GM03348 (cell line): Measurements from ENCODE around the gene IMPA2.
"Not testable (repeated sequence)": the region's sequence is repeated elsewhere in the genome, so short reads cannot be mapped to it uniquely, and the experiment has no call there.

Experiments used
- DNase-seq: peaks from one replicate; pipeline ENCODE4 v3.0.0; 2012; ENCODE audit warnings: low spot score

IMPA2 gene

DNA sequence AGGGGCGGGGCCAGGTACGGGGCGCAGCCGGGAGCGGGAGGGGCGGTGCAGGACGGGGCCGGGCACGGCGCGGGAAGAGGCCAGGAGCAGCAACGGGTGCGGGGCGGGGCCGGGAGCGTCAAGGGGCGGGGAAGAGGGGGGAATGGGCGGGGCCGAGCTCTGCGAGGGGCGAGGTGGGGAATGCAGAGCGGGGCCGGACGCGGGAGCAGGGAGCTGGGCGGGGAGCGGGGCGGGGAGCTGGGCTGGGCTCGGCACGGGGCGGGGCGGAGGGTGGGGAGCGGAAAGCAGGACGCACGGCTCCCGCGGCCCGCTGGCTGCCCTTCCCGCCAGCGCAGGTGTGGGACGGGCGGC lies at the start of gene IMPA2:
TSS of gene IMPA2 (plus strand) at position 316 of the 351 bp plus-strand sequence. CDS start 163 bp downstream, outside the sequence.
- peak; percentile 97 for DNase-seq

DNA sequence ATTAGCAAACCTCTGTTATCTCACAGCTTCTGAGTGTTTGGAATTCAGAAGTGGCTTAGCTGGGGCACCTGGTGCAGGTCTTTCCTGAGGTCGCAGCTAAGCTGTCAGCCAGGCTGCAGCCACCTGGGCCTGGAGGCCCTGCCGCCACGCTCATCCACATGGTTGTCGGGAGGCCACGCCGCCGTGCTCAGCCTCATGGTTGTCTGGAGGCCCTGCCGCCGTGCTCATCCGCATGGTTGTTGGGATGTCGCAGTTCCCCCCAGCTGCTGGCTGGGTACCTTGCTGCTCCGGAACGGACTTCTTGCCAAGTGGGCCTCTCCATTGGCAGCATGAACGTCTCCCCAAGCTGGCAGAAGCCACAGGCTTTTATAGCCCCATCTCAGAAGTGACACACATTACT lies 48.9 kb upstream of the IMPA2 start:
- DNase-seq = no peak

DNA sequence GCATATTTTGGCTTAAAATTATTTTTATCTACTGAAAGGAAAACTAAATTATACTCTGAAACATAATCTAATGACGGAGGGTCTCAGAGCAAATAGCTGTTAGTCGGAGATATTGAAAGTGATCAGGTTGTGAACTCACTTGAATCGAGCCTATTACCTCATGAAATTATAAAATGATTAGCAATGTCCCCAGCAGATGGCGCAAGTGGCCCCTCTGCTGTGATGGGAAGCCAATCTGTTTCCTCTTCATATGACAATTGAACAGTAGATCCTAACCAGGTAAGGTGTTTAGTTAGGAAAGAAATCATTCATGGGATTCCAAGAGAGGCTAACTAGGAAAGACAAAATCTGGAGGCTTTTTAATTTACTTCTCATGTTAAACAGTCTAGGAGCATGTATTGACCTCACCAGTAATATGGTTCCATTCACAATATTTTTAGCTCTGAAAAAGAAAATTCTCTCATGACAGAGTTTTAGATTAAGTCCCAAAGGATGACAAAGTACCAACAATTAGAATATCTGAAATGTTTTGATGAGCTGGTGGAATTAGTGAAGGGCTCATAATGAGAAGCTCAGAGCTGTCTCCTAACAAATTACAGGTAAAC lies 43.3 kb upstream of the IMPA2 start:
- DNase-seq = peak; percentile 78

DNA sequence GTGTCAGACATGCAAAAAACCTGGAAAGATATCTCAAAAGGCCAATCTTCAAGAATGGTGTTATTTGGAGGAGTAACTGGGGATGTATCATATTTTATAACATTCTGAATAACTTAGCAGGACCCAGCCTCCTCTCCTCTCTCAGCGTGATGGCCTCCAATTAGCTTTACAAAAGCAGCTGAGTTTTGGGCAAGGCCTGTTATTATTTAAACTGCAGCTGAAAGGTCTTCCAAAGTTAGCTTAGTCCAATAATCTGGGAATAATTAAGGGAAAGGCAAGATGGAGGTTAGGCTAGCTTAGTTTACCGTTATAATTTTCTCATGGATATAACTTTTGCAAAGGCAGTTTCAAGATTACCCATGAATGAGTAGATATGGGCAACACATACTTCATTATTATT lies 40.4 kb upstream of the IMPA2 start:
- no peak for DNase-seq

DNA sequence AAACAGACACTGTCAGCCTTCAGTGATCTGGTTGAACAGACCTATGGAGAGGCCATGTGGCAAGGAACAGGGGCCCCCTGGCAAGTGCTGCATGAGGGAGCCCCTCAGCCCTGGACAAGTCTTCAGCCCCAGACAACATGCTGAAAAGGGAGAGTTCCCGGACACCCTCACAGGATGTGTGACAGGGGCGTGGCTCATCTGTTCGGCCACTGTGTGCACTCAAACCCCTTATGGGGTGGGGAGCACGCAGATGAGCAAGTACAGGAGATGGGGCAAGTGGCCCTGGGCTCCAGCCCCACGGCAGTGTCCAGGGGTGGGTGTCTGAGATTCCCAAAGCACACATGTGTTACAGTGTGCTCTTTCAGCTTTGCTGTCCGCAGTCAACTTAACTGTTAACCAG lies 37.8 kb upstream of the IMPA2 start:
- no peak for DNase-seq

DNA sequence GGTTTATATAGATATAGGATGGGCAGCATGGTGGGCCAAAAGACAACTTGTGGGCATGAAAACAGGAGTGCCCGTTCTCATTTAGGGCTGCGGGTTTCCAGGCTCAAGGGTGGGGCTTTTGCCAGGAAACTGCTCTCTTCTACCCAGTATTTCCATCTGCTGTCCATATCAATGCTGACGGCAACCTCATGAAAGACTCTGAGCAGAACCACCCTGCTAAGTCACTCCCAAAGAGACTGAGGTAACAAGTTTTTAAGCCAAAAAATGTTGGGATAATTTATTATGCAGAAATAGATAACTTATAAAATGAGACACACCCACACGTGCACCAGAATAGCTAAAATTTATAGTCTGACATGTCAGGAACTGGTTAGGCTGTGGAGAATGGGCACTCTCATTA lies 37.1 kb upstream of the IMPA2 start:
- DNase-seq = no peak

DNA sequence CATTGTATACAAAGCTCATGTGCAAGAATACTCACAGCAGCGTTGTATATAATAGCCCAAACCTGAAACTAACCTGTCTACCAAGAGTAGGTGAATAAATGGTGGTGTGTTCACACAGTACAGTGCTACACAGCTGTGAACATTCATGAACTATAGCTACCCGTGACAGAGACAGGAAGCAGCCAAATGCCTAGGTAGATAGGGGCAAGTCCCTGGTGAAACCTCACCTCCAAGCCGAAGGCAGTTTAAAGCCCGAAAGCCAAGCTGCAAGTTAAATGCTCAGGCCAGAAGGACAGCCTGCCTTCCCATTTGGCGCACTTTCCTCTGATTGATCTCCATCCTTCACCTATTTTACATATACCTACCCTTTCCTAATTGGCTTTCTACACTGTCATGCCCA lies 36.5 kb upstream of the IMPA2 start:
- DNase-seq = no peak

DNA sequence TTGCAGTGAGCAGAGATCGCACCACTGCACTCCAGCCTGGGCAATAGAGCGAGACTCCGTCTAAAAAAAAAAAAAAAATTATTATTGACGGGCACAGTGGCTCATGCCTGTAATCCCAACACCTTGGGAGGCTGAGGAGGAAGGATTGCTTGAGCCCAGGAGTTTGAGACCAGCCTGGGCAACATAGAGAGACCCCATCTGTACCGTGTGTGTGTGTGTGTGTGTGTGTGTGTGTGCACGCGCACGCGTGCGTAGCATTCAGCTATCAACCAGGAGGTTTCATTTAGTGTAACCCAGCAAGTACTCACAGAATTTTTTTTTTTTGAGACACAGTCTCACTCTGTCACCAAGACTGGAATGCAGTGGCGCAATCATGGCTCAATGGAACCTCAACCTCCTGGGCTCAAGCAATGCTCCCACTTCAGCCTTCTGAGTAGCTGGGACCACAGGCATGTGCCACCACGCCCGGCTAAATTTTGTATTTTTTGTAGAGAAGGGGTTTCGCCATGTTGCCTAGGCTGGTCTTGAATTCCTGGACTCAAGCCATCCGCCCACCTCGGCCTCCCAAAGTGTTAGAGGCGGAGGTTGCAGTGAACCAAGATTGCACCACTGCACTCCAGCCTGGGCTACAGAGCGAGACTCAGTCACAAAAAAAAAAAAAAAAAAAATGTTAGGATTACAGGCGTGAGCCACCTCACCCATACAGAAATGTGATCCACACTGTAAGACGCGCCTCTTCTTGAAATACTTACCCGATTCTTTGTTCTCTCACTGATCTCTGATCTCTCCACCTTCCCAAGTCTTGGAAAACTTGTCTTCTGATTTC lies 35.3 kb upstream of the IMPA2 start:
- DNase-seq = not testable (repeated sequence)

DNA sequence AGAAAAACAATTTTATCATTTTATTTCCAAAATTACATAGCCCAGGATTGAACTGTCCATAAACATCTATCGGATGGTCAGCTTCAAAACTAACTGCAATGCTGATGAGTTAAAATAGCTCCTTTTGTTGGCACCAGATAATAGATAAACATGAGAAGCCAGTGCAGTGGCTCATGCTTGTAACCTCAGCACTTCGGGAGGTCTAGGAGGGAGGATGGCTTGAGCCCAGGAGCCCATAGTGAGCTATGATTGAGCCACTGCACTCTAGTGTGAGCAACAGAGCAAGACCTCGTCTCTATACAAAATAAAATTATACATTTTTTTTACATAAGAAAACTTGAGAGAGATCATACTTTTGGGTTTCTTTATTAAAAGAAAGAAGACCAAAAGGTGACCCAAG lies 34.6 kb upstream of the IMPA2 start:
- DNase-seq = no peak

DNA sequence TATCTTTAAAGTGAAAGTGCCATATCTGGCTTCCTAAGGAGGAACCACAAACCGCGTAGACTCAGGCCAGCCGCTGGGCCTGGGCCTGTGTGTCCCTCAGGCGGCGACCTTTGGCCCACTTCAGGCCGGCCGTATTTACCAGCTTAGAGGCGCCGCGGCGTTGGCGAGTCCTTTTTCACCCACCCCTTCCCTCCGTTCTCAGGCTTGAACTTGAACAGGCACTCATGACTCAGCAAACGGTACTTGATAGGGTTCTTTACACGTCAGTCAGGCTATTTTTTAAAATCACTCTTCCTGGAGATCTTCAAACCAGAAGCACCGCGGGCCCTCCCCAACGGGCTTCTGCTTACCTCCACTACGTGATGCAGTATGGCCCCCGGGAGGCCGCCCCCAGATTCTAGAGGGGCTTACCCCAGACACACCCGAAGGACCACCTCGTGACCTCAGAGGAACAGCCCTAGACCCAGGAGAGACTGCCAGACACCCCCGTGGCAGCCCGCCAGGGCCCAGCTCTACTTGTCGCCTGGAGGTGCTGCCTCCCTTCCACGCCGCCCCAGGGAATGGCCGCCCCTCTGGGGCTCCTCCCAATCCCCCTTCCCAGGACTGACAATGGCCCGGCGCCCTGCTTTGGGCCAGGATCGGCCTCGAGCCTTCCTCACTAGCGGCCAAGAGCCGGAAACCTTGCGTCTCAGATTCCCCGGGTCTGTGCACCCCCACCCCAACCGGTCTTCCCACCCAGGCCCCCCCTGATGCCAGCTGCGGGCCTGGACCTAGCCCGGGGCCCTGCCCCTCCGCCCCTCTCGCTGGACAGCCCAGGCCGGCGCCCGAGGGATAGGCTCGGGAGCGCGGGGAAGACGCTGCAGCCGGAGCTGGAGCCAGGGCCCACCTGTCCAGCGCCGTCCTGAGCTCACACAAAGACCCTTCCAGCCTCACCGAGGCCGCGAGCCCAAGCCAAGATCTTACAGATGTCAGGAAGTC lies 33.8 kb upstream of the IMPA2 start:
- peak; percentile 86 for DNase-seq

DNA sequence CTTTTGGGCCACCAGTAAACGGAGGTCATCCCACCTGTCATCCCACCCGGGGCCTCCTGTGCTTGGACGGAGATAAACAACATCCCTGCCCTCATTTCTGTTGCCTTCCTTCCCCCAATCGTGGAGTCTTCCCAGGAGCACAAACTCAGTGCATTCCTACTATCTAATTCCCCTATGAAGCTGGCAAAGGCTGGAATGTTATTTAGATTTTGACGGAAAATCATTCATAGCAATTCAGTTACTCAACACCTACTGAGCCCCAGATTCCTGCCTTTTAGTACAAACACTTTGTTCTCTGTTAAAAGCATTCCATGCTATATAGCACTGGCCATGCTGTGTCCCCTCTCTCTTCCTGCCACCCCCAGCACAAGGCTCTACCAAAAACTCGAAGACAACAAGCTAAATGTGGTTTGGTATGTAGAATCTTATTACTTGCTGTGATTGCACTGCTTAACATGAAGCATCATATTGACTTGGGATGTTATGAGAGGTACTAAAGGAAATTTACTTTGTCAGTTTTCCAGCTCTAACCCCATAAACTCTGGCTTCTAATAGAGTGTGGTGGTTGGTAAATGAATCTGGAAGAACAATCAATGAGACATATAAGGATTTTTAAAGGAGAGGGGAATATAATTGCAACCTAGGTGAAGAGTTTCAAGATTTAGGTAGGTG lies 32.3 kb upstream of the IMPA2 start:
- DNase-seq = no peak

DNA sequence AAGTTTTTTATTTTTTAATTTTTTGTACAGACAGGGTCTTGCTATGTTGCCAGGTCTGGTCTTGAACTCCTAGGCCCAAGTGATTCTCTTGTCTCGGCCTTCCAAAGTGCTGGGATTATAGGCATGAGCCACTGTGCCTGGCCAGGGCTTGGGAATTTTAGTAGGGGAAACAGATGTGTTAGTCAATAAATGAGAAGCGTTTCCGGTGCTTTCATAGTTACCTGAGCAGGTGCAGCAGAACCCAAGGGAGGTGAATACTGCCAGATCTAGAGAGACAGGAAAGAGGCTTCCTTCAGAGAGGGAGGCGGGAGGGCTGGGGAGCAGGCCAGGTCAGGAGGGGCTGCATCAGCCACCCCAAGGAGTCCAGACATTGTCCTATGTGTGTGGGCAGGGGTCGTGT lies 30.5 kb upstream of the IMPA2 start:
- no peak for DNase-seq

DNA sequence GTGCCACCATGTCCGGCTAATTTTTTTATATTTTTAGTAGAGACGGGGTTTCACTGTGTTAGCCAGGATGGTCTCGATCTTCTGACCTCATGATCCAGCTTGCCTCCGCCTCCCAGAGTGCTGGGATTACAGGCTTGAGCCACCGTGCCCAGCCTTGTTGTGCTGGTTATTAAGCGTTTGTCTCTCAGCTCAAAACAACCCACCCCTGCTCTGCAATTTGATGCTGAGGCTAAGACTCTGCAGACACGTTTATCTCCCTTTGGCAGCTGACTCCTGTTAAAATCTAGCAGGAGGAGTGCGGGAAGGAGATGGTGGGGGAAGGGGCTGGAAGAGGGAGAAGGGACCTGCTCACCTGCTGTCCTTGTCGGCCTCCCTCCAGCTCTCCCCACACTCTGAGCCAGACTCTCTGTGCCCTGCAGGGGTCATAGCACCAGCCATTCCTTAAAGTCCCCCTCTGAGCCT lies 29.9 kb upstream of the IMPA2 start:
- DNase-seq = no peak

DNA sequence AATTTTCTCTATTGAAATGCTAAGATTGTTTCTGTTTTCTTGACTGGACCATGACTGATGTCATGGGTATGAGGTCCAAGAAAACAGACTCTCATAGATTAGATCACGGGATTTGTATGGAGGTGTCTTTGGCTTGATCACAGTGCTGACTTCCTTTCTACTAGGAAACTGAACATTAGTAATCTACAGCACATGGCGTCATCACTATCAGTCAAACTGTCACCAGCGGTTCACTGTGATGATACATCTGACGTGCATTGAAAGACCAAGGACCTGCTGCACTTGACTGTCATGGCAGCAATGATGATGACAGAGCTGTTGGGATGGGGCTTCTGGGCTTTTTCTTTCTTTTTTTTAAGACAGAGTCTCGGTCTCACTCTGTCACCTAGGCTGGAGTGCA lies 28.2 kb upstream of the IMPA2 start:
- DNase-seq = no peak

DNA sequence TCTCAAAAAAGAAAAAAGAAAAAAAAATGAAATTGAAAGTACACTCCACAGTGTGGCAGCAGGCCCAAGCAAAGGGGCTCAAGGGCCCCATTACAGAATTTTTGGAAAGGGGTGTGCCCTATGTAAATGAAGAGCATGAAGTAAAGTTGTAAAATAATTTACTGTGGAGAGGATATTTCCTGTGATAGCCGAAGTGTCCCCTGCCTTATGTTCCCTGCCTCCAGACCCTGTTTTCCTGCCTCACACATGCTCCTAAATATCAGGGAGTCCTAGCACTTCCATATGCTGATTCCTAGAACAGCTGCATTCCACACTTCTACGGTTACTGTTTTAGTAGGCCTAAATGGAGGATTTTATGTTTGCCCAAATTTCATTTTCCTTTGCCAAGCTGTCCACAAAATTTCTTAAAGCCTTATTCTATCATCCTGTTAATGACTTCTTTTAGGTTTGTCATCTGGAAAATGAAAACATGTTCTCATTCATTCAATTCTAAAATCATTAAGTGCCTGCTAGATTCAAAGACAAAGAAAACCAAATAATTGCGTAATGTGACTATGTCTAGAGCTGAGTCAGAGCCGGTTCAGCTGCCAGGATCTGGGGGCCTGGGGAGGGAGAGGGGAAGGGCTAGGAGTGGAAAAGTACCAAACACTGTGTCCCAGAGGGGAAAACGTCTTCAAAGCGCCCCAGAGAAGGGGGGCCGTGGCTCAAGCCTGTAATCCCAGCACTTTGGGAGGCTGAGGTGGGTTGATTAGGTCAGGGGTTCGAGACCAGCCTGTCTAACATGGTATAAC lies 25.9 kb upstream of the IMPA2 start:
- peak; percentile 62 for DNase-seq

DNA sequence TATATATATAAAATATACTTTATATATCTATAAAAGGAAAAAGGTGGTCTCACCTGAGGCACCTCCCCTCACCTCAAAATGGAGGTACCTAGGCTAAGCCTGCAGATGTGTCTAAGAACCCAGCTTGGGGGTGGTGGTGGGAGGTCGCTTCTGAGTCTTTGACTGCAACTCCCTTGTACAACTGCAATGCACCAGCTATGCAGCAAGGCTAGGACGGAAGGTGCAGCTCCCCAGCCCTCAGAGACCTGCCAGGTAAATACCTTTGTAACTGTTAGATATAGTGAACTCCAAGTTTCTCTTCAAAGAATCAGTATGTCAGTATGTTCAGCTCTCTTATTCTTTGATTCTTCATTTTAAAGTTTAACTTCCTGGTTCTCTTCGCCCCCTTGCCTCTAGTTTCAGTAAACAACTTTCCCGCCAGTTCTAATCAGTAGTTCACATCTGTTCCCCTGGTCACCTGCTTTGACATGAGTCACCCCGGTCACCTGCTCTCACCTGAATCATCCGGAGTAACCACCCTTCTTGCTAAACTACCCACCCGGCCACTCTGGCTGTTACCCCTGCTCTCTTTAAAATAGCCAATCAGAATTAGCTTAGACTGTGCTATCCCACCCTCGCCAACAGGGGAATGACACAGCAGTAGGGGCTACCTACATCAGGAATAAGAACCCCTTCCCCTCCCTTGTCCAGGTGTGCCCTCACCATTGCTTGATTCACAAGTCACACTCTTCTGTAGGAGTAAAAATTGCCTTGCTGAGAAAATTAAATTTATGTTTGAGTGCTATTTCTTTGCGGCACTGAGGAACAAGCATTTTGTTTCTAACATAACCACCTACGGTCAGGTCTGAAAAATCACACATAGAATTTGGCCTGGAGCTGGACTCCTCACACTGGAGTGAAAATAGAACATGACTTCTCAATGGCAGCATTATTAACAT lies 24.7 kb upstream of the IMPA2 start:
- no peak for DNase-seq

DNA sequence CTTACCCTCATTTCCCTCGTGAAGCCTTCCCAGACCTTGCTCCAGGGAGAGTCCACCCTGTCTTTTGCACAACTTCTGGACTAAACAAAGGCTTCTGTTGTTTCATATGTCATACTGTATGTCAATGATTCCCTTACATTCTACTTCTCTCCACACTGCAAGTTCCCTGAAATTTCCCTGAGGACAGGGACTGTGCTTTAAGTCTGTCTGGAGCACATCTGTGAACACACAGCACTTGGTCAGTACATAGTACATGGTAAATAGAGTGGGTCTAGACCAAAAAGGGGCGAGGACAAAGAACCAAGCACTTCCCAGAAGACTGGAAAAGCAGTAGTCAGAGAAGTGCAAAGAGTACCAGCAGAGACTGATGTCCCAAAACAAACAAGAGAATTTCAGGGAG lies 23.7 kb upstream of the IMPA2 start:
- no peak for DNase-seq

DNA sequence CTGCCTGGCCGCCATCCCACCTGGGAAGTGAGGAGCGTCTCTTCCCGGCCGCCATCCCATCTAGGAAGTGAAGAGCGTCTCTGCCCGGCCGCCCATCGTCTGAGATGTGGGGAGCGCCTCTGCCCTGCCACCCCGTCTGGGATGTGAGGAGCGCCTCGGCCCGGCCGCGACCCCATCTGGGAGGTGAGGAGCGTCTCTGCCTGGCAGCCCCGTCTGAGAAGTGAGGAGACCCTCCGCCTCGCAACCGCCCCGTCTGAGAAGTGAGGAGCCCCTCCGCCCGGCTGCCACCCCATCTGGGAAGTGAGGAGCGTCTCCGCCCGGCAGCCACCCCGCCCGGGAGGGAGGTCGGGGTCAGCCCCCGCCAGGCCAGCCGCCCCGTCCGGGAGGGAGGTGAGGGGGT lies 21.7 kb upstream of the IMPA2 start:
- DNase-seq = not testable (repeated sequence)

DNA sequence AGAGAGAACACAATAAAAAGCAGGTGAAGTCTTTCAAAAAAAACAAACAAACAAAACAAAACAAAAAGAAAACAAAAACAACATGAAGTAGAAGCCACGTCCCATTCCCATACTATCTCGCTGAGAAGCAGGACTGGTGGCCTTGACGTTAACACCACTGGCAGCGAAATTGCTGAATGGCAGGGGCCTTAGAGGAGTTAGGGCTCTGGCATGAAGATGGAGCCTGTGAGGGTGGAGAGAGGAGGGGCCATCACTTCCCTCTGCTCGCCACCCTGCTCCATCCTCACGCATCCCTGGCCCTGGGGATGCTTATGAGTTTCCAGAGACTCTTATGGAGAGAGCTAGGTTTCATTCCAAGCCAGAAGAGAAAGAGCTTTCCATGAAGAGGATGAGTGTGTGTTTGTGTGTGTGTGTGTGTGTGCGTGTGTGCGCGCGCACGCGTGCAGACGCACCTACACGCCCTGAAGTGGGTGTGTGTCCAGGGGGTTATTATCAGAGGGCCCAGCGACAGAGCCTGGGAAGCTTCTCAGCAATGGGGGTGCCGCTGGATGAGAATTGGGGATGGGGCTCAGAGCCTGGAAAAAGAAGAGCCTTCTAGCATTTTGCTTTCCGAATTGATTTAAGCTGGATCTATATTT lies 20.4 kb upstream of the IMPA2 start:
- no peak for DNase-seq

DNA sequence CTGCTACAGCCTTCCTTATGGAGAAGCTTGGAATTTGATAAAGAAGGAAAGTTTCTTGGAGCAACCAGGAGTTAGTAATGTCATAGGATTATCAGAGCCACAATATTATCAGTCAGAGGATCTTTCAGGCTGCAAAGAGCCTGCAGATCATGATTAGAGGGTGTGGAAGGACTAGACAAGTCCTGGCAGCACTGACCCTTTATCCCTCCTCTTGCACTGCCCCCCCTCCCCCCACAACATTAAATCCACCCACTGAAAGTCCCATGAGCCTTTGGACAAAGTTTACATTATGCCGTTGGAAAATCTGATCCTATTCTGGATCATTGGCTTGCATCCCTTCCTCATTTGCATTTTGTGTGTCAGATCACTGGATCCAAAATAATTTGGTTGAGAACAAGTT lies 18.7 kb upstream of the IMPA2 start:
- no peak for DNase-seq
